Endometrium (tissue), 2 donors: ENCODE results near the gene OTUD6A.
"Not testable (repeated sequence)": the region's sequence is repeated elsewhere in the genome, so short reads cannot be mapped to it uniquely, and the experiment has no call there.

Experiments used
- FAIRE-seq: peaks from 2 replicates; lab custom pipeline; 2012; peaks lifted over from hg19 to GRCh38; lab: Jason Lieb, UNC
- donor health status: control.
- donor health status: control.

The OTUD6A gene

GRCh38 chrX:70046978-70047377 is 15.3 kb upstream of the OTUD6A start:
- peak; percentile 12 for FAIRE-seq

- FAIRE-seq, result no peak
Measured at GRCh38 chrX:70049406-70049805, 12.9 kb upstream of the OTUD6A start.

DNA sequence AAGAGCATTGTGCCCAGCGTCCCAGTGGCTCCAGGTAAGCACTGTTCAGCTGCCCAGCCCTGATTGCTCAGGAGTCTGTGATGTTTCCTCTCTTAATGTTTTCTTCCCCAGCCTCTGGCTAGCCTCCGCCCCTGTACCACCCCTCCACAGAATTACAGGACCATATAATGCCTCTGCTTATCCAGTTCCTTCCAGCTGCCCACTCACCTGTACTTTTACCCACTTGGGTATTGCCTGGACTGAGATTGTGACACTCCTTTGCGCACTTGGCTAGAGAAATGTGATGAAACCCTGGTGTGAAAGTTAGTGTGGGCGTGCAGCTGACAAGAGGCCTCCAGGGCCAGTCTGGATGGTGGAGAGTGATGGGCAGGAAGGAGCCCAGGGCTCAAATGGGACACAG is 12.3 kb upstream of the OTUD6A start, which contains the start of gene AWAT2:
Gene AWAT2 (minus strand): TSS at position 14 of the 400 bp plus-strand sequence. CDS start 6 bp downstream, at position 8.
- FAIRE-seq, result no peak

- FAIRE-seq, result no peak
Measured at GRCh38 chrX:70052895-70053615, 9.2 kb upstream of the OTUD6A start.

- FAIRE-seq, result no peak
Measured at GRCh38 chrX:70054391-70054790, 7.9 kb upstream of the OTUD6A start.

- no peak for FAIRE-seq
Measured at GRCh38 chrX:70062961-70063550, 799 bp downstream of the OTUD6A start.

DNA sequence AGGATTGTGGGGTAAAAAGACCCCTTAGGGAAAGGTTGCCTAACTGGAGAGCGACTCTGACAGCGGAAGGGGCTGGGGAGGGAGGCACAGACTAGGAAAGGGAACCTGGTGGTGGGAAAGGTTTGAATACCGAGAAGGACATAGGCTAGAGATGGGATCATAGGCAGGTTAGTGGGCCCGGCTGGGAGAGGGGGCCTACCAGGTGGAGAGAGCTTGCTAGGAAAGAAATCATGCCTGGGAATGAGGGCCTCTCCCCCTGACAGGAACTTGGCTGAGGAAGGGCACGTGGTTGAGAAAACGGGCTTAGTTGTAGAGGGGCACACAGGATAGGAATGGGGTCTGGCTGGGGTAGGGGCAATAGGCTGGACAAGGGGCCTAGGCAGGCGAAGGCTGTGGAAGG is 4.4 kb downstream of the OTUD6A start:
- FAIRE-seq, result no peak

- no peak for FAIRE-seq
Measured at GRCh38 chrX:70079297-70079696, 17.0 kb downstream of the OTUD6A start.

DNA sequence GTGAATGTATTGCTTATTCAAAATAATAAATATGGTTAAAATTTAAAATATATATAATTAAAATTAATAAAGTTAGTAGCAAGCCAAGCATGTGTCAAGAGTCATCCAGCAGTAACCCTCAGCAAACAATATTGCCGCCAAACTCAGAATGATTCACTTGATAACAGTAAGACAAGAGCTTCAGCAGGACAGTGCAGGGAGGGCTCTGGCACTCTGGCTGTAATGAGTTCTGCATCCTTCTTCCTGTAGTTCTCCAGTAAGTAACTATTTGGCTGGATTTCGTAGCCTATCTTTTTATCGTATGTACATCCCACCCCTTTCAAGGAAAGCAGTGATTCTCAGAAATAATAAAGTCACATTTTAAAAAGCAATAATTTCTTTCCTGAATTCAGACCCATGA is 17.6 kb downstream of the OTUD6A start:
- no peak for FAIRE-seq

- FAIRE-seq, result no peak
Measured at GRCh38 chrX:70082723-70083122, 20.5 kb downstream of the OTUD6A start.

DNA sequence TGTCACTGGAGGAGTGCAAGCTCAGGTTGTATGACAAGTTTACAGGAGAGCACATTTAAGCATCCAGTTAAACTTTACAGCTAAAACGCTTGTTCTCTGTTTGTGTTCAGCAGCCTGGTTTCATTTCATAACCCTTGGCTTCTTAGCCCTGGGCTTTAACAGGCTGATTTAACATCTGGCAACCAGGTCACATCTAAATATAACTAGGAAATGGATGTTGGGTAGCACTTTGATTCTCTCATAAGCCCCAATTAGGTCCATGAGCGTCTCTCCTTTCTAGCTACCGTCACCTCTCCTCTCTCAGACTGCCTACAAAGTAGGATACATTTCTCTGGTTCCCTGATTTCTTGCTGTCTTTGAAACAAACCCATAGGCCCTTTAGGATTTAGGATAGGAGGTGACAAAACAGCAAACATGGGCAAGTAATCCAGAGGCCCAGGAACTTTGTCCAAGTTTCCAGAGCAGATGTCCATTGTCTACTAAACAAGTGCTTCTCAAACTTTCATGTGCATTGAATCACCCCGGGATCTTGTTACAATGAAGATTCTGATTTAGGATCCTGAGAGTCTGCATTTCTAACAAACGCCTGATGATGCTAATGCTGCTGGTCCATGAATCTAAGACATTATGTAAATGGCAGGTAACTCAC is 22.5 kb downstream of the OTUD6A start:
- FAIRE-seq, result no peak

DNA sequence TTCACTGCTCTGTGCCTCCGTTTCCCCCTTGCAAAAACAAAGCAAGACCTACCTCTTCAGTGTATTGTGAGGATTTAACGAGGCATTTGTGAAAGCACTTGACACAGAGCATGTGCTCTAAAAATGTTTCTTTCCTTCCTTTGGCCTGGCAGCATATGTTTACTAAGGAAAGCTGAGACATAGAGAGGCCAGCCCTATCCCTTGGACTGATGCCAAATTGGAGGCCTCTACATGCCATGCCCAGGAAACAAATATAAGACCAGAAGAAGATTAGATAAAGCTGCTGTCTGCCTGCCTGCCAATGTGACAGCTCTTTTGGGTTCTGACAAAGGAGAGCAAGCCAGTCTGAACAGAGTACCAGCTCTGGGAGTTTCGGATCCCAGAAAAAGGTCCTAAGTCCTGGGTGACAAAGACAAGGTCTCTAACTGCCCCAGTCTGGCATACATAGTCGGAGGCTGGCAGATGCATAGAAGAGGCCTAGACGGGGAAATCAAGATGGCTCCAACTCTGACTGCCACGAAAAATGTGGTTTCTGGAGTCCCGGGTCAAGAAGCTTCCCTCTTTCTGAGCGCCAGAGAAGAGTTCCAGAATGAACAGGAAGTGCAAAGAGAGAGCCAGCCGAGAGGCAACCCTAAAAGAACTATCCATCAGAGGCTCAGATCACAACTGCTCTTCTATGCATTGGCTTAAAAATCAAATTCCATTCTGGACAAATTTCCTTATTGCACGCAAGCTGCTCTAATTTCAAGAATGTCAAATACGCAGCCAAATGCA is 25.8 kb downstream of the OTUD6A start:
- no peak for FAIRE-seq

DNA sequence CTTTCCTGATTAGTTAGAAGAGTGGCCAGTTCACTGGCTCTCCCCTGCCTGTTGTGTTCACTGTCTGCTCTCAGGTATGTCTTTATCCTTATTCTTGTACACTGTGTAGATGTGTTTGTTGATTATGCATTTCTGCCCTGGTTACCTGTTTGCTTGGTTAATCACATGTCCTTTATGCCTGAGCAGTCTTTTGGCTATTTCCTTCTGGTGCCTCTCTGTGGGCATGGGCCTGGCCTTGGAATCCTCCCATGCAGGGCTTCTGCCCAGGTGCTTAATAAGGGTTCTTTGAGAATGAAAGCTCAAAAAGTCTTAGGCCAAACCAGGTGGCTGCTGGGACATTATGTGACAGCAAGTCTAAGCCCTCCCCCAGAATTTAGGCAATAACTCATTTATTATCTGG is 26.5 kb downstream of the OTUD6A start:
- no peak for FAIRE-seq

GRCh38 chrX:70089604-70090297 is 27.5 kb downstream of the OTUD6A start:
- FAIRE-seq, result no peak

DNA sequence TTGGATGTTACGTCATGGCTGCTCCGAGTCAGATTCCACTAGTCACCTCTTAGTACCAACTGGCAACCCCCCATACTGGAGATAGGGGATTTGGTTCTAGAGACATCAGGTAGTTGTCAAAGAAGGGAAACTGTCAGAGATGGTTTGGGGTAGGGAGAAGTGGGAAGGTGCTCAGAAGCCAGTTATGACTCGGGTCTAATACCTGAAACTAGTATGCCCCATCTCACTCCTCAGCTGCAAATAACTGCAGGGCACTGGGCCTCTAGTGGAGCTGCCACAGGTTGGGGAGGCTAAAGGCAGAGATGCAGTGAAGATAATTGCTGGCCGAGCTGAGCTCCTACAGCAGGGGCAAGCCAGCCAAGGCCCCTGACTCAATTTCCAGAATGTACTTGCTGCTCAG is 30.0 kb downstream of the OTUD6A start:
- FAIRE-seq, result no peak

DNA sequence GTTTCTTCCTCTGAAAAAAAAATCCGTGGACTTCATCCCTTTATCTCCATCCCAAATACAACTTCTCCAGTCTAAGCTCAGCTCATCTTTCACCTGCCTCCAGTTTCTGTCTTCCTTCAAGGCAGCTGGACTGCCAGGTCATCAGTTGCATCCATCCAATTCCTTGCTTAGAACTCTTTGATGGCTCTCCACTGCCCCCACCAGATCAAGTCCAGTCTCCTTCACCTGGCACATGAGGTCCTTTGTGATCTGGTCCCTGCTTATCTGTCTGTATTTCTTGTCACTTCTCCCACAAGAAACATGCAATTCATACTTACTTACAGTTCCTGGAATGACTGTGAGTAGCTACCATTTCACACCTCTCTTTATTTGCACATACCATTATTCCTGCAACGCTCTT is 33.8 kb downstream of the OTUD6A start:
- no peak for FAIRE-seq

DNA sequence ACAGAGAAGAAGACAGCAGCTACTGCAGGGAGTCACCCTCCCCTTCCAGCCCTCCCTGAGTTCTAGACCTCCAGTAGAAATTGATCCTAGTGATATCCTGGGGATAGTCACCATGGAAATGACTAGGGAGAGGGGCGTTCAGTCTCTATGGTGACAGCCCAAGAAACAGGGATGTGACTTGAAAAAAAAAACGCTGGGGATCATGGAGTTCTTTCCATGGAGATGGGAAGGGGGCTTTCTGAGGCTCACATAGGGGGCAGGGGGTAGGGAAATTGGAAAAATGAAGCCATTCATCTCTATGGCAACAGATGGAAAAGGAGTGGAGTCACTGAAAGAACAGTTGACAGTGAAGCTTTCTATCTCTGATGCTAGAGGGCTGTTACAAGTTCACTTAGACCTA is 43.0 kb downstream of the OTUD6A start:
- FAIRE-seq, result no peak

- FAIRE-seq, result not testable (repeated sequence)
Measured at GRCh38 chrX:70111436-70112026, 49.3 kb downstream of the OTUD6A start.
